ENCODE results near the gene YWHAB. TPM values are rescaled to one million over a fixed set of nuclear protein-coding genes. Genes with fewer than 3 reads are reported as not detected.
A peak's percentile ranks its signal among the peaks of the same experiment; 100 is the strongest.
"Not testable (repeated sequence)": the region's sequence is repeated elsewhere in the genome, so short reads cannot be mapped to it uniquely, and the experiment has no call there.

YWHAB gene
- total and polyA plus RNA-seq, 3 experiments from 2014 or later, result 275 to 661 (median 276) TPM

- H3K27ac Mint-ChIP-seq, result no peak overlapping the region
- no peak overlapping the region for H3K4me3 Mint-ChIP-seq
- H3K9me3 Mint-ChIP-seq, result no peaks in the 10 kb centered on the region
- Histone ChIP-seq H3K9me3 (ENCODE audit: low read length) (no peaks in the 10 kb centered on the region), H3K27ac (ENCODE audit: low read depth, low read length) (no peak overlapping the region), H3K4me3 (ENCODE audit: low read length) (no peak overlapping the region), H3K27me3 (ENCODE audit: insufficient read depth, low read length, poor library complexity, severe bottlenecking) (no peaks in the 10 kb centered on the region), H3K36me3 (ENCODE audit: insufficient read depth, low read length) (no peaks in the 10 kb centered on the region), H3K4me1 (ENCODE audit: insufficient read depth, low read length) (no peaks in the 10 kb centered on the region)
- ChIA-PET POLR2A (no interaction called here), CTCF (interaction anchor here (1.1 kb wide), 1 partner anchor 178 kb away, joined by 3 read pairs; no protein-coding TSS in a partner anchor)
- peaks cover 0 to 1% of the 10 kb centered on the region in 2 donors for H3K27me3 Mint-ChIP-seq
- no peak for DNase-seq
- peaks cover 0 to 3% (median 0%) of the 10 kb centered on the region in 3 donors for H3K4me1 Mint-ChIP-seq
- H3K36me3 Mint-ChIP-seq, result peaks cover 0 to 2% (median 0%) of the 10 kb centered on the region in 3 donors
Measured at GRCh38 chr20:44861531-44862006, 23.9 kb upstream of the YWHAB start.

- Histone ChIP-seq H3K27me3 (ENCODE audit: insufficient read depth, low read length, poor library complexity, severe bottlenecking) (peaks cover 4% of the 10 kb centered on the region), H3K4me3 (ENCODE audit: low read length) (no peak overlapping the region), H3K36me3 (ENCODE audit: insufficient read depth, low read length) (no peaks in the 10 kb centered on the region), H3K27ac (ENCODE audit: low read depth, low read length) (no peak overlapping the region), H3K4me1 (ENCODE audit: insufficient read depth, low read length) (no peaks in the 10 kb centered on the region), H3K9me3 (ENCODE audit: low read length) (no peaks in the 10 kb centered on the region)
- peaks cover 1 to 7% (median 4%) of the 10 kb centered on the region in 3 donors for H3K4me1 Mint-ChIP-seq
- peaks cover 0 to 8% of the 10 kb centered on the region in 2 donors for H3K27me3 Mint-ChIP-seq
- peak overlapping the region in 1 of 8 donors; percentile 71 for H3K27ac Mint-ChIP-seq
- H3K36me3 Mint-ChIP-seq, result peaks cover 0 to 2% (median 0%) of the 10 kb centered on the region in 3 donors
- H3K4me3 Mint-ChIP-seq, result no peak overlapping the region
- DNase-seq, result no peak
- CTCF ChIA-PET, result interaction anchor here (1.0 to 1.1 kb wide), 2 partner anchors 115 to 179 kb away, joined by 3 read pairs; no protein-coding TSS in a partner anchor
- H3K9me3 Mint-ChIP-seq, result no peaks in the 10 kb centered on the region
- POLR2A ChIA-PET, result no interaction called here
Measured at GRCh38 chr20:44862286-44862685, 23.2 kb upstream of the YWHAB start.

- peaks cover 0 to 13% of the 10 kb centered on the region in 2 donors for H3K27me3 Mint-ChIP-seq
- H3K27ac ChIP-seq (ENCODE audit: low read depth, low read length), result not testable (repeated sequence)
Measured at GRCh38 chr20:44863365-44864084, 22.0 kb upstream of the YWHAB start.

GRCh38 chr20:44864493-44864892 is 21.0 kb upstream of the YWHAB start:
- H3K27ac Mint-ChIP-seq; DNase-seq; POLR2A ChIA-PET; H3K27me3 ChIP-seq (ENCODE audit: insufficient read depth, low read length, poor library complexity, severe bottlenecking); H3K9me3 ChIP-seq (ENCODE audit: low read length); H3K4me1 ChIP-seq (ENCODE audit: insufficient read depth, low read length); H3K36me3 Mint-ChIP-seq; H3K4me3 ChIP-seq (ENCODE audit: low read length); CTCF ChIA-PET; H3K9me3 Mint-ChIP-seq; H3K36me3 ChIP-seq (ENCODE audit: insufficient read depth, low read length); H3K27ac ChIP-seq (ENCODE audit: low read depth, low read length); H3K4me3 Mint-ChIP-seq: not testable (repeated sequence)
- H3K4me1 Mint-ChIP-seq, result peaks cover 6 to 13% (median 9%) of the 10 kb centered on the region in 3 donors
- peaks cover 0 to 15% of the 10 kb centered on the region in 2 donors for H3K27me3 Mint-ChIP-seq

More at GRCh38 chr20:44863365-44864084, 22.0 kb upstream of the YWHAB start:
- peaks cover 6 to 13% (median 9%) of the 10 kb centered on the region in 3 donors for H3K4me1 Mint-ChIP-seq
- H3K4me1 ChIP-seq (ENCODE audit: insufficient read depth, low read length); H3K9me3 Mint-ChIP-seq; H3K27me3 ChIP-seq (ENCODE audit: insufficient read depth, low read length, poor library complexity, severe bottlenecking); H3K27ac Mint-ChIP-seq; H3K36me3 Mint-ChIP-seq; POLR2A ChIA-PET; H3K4me3 ChIP-seq (ENCODE audit: low read length); H3K36me3 ChIP-seq (ENCODE audit: insufficient read depth, low read length); H3K4me3 Mint-ChIP-seq; DNase-seq; H3K9me3 ChIP-seq (ENCODE audit: low read length): not testable (repeated sequence)
- CTCF ChIA-PET, result interaction anchor here (1.0 kb wide), 1 partner anchor 116 kb away, joined by 3 read pairs; no protein-coding TSS in a partner anchor

- Mint-ChIP-seq H3K4me1 (peaks cover 6 to 13% (median 9%) of the 10 kb centered on the region in 3 donors), H3K27me3 (peaks cover 0 to 22% of the 10 kb centered on the region in 2 donors), H3K9me3 (no peaks in the 10 kb centered on the region), H3K27ac (no peak overlapping the region), H3K36me3 (peaks cover 0 to 2% (median 0%) of the 10 kb centered on the region in 3 donors), H3K4me3 (peak overlapping the region in 6 of 7 donors; percentile 55 to 86 (median 74))
- Histone ChIP-seq H3K27ac (ENCODE audit: low read depth, low read length) (no peak overlapping the region), H3K4me1 (ENCODE audit: insufficient read depth, low read length) (no peaks in the 10 kb centered on the region), H3K27me3 (ENCODE audit: insufficient read depth, low read length, poor library complexity, severe bottlenecking) (peaks cover 8% of the 10 kb centered on the region), H3K36me3 (ENCODE audit: insufficient read depth, low read length) (no peaks in the 10 kb centered on the region), H3K4me3 (ENCODE audit: low read length) (no peak overlapping the region), H3K9me3 (ENCODE audit: low read length) (no peaks in the 10 kb centered on the region)
- ChIA-PET CTCF (interaction anchor here (0.7 to 1.7 kb wide), 5 partner anchors 31 to 182 kb away, joined by 3 to 17 read pairs (median 4); no protein-coding TSS in a partner anchor), POLR2A (no interaction called here)
- DNase-seq, result no peak
Measured at GRCh38 chr20:44866703-44867335, 18.7 kb upstream of the YWHAB start.

- Histone ChIP-seq H3K4me3 (ENCODE audit: low read length) (no peak overlapping the region), H3K27ac (ENCODE audit: low read depth, low read length) (no peak overlapping the region), H3K36me3 (ENCODE audit: insufficient read depth, low read length) (no peaks in the 10 kb centered on the region), H3K9me3 (ENCODE audit: low read length) (no peaks in the 10 kb centered on the region), H3K4me1 (ENCODE audit: insufficient read depth, low read length) (no peaks in the 10 kb centered on the region), H3K27me3 (ENCODE audit: insufficient read depth, low read length, poor library complexity, severe bottlenecking) (peaks cover 8% of the 10 kb centered on the region)
- H3K4me1 Mint-ChIP-seq, result peaks cover 6 to 10% (median 9%) of the 10 kb centered on the region in 3 donors
- no peaks in the 10 kb centered on the region for H3K9me3 Mint-ChIP-seq
- DNase-seq, result no peak
- CTCF ChIA-PET, result interaction anchor here (0.8 kb wide), 2 partner anchors 122 to 184 kb away, joined by 3 read pairs; no protein-coding TSS in a partner anchor
- POLR2A ChIA-PET, result no interaction called here
- peaks cover 4 to 23% of the 10 kb centered on the region in 2 donors for H3K27me3 Mint-ChIP-seq
- no peak overlapping the region for H3K4me3 Mint-ChIP-seq
- H3K36me3 Mint-ChIP-seq, result peaks cover 0 to 2% (median 0%) of the 10 kb centered on the region in 3 donors
- no peak overlapping the region for H3K27ac Mint-ChIP-seq
Measured at GRCh38 chr20:44869471-44869870, 16.0 kb upstream of the YWHAB start.

GRCh38 chr20:44882360-44882759 is 3.1 kb upstream of the YWHAB start:
- peaks cover 21% of the 10 kb centered on the region for H3K4me1 ChIP-seq (ENCODE audit: insufficient read depth, low read length)
- Mint-ChIP-seq H3K4me1 (peaks cover 31 to 45% (median 31%) of the 10 kb centered on the region in 3 donors), H3K36me3 (peaks cover 0 to 19% (median 0%) of the 10 kb centered on the region in 3 donors), H3K4me3 (peak overlapping the region in 1 of 7 donors; percentile 72), H3K27ac (peak overlapping the region in 5 of 8 donors; percentile 37 to 99 (median 43))
- H3K9me3 Mint-ChIP-seq; H3K4me3 ChIP-seq (ENCODE audit: low read length); DNase-seq; H3K27ac ChIP-seq (ENCODE audit: low read depth, low read length); H3K27me3 Mint-ChIP-seq; H3K9me3 ChIP-seq (ENCODE audit: low read length); H3K36me3 ChIP-seq (ENCODE audit: insufficient read depth, low read length); CTCF ChIA-PET; POLR2A ChIA-PET; H3K27me3 ChIP-seq (ENCODE audit: insufficient read depth, low read length, poor library complexity, severe bottlenecking): not testable (repeated sequence)

Measured in CD8-positive, alpha-beta memory T cell (primary cell).